ENCODE data around the gene NKAIN4. TPM values are rescaled to one million over a fixed set of nuclear protein-coding genes. Genes with fewer than 3 reads are reported as not detected.

Gene NKAIN4
- polyA plus RNA-seq, 1 donor (not counting 4 experiments of a cell fraction or from before 2014, with no cell fraction given), result not detected

DNA sequence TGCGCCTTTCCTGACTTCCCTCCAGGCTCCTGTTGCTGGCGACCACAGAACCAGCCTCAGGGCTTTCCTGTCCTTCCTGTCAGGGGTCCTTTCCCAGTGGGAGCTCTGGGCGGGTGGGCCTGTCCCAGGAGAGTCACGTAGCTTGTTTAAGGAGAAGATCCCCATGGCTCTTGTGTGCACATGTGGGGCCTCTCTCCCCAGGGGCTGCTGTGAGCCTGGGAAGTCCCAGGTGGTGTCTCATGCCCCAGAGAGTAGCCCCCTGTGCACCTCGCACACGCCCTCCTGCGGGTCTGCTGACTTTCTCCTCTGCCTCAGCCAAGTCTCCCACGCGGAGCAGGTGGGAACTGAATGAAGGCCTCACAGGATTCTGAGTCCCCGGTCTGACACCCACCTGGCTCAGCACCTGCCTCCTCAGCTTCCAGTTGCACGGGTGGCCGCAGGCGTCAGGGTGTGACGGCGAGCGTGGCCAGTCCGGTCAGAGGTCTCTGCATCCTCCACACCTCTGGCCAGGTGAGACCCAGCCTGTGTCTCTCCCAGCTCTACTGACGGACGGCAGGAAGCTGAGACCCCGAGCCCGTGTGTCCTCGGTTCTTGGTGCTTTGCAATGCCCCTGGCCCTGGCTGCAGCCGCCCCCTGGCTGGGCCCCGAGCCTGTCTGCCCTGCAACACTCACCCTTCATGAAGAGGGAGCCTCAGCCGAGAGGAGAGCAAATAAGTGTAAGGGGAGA, 5.6 kb upstream of the NKAIN4 start:
- no peaks in the 10 kb centered on the region for H4K20me1 ChIP-seq (ENCODE audit: control insufficient read depth, extremely low read depth, insufficient read depth, low read length)
- no peaks in the 10 kb centered on the region for H3K79me2 ChIP-seq (ENCODE audit: control insufficient read depth, insufficient read depth, low read length)
- no peaks in the 10 kb centered on the region for H3K9me3 ChIP-seq (ENCODE audit: control insufficient read depth, low read depth, low read length)
- no peak for FAIRE-seq
- no peak overlapping the region for H3K4me2 ChIP-seq (ENCODE audit: control insufficient read depth, extremely low read depth, insufficient read depth, low read depth, low read length)
- H2AFZ ChIP-seq (ENCODE audit: control insufficient read depth, low read length), result no peak overlapping the region
- DNase-seq (ENCODE audit: low read depth, low spot score), result no peak
- no peak overlapping the region for H3K9ac ChIP-seq (ENCODE audit: control insufficient read depth, extremely low read depth, insufficient read depth, low read length)
- H3K27me3 ChIP-seq (ENCODE audit: control insufficient read depth, extremely low read depth, insufficient read depth, low read length), result peaks cover 28% of the 10 kb centered on the region
- H3K4me3 ChIP-seq (ENCODE audit: control insufficient read depth in 2 of 3, extremely low read depth in 1 of 3, insufficient read depth in 2 of 3, low read depth in 1 of 3, low read length in 3 of 3), result no peak overlapping the region
- H3K4me1 ChIP-seq (ENCODE audit: control insufficient read depth, extremely low read depth, insufficient read depth, low read length), result peaks cover 17% of the 10 kb centered on the region
- dilution Hi-C loops (cut with MboI; ENCODE audit: extremely low pct_ligation_motif_present, low sequenced_read_pairs), result no loop called here
- no peaks in the 10 kb centered on the region for H3K36me3 ChIP-seq (ENCODE audit: control insufficient read depth in 2 of 2, extremely low read depth in 1 of 2, insufficient read depth in 2 of 2, low read length in 2 of 2)
- no peaks in the 10 kb centered on the region for H3K9me1 ChIP-seq (ENCODE audit: control insufficient read depth, extremely low read depth, insufficient read depth, low read length)
- TF ChIP-seq, protein P1, sequence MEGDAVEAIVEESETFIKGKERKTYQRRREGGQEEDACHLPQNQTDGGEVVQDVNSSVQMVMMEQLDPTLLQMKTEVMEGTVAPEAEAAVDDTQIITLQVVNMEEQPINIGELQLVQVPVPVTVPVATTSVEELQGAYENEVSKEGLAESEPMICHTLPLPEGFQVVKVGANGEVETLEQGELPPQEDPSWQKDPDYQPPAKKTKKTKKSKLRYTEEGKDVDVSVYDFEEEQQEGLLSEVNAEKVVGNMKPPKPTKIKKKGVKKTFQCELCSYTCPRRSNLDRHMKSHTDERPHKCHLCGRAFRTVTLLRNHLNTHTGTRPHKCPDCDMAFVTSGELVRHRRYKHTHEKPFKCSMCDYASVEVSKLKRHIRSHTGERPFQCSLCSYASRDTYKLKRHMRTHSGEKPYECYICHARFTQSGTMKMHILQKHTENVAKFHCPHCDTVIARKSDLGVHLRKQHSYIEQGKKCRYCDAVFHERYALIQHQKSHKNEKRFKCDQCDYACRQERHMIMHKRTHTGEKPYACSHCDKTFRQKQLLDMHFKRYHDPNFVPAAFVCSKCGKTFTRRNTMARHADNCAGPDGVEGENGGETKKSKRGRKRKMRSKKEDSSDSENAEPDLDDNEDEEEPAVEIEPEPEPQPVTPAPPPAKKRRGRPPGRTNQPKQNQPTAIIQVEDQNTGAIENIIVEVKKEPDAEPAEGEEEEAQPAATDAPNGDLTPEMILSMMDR (optimal IDR thresholded peaks at IDR 0.05 in 1 of 3, IDR thresholded peaks at IDR 0.05 in 1 of 3, conservative IDR thresholded peaks at IDR 0.05 in 1 of 3; ENCODE audit: extremely low read depth in 1 of 3, insufficient read depth in 2 of 3, low read length in 3 of 3), result no peak
- no peak overlapping the region for H3K27ac ChIP-seq (ENCODE audit: control insufficient read depth, insufficient read depth, low read length)

DNA sequence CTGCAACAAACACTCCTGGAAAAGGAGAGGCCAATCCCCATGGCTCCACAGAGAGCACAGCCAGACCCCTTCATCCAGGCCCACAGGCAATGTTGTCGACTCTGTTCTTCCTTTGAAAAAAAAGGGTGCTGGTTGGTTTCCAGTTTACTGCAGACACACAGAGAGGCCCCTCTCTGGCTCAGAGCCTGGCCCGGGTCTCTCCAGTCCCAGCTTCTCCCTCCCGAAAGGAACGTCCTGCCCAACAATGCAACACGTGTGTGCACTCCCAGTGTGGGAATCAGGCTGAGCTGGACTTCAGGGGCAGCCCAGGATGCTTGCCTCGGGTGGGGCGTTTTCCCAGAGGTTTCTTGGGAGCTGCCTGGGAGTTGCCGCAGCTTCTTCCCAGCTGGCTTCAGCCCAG, 4.5 kb upstream of the NKAIN4 start:
- dilution Hi-C loops (cut with MboI; ENCODE audit: extremely low pct_ligation_motif_present, low sequenced_read_pairs), result no loop called here
- DNase-seq (ENCODE audit: low read depth, low spot score) (no peak), FAIRE-seq (no peak)
- H3K4me2 ChIP-seq (ENCODE audit: control insufficient read depth, extremely low read depth, insufficient read depth, low read depth, low read length), result no peak overlapping the region
- no peaks in the 10 kb centered on the region for H3K9me1 ChIP-seq (ENCODE audit: control insufficient read depth, extremely low read depth, insufficient read depth, low read length)
- no peak for TF ChIP-seq EZH2 (IDR thresholded peaks at IDR 0.05; ENCODE audit: low read length)
- TF ChIP-seq, protein P1 (optimal IDR thresholded peaks at IDR 0.05 in 1 of 3, IDR thresholded peaks at IDR 0.05 in 1 of 3, conservative IDR thresholded peaks at IDR 0.05 in 1 of 3; ENCODE audit: extremely low read depth in 1 of 3, insufficient read depth in 2 of 3, low read length in 3 of 3), result no peak
- no peaks in the 10 kb centered on the region for H3K9me3 ChIP-seq (ENCODE audit: control insufficient read depth, low read depth, low read length)
- H3K4me3 ChIP-seq (ENCODE audit: control insufficient read depth in 2 of 3, extremely low read depth in 1 of 3, insufficient read depth in 2 of 3, low read depth in 1 of 3, low read length in 3 of 3), result no peak overlapping the region
- no peaks in the 10 kb centered on the region for H4K20me1 ChIP-seq (ENCODE audit: control insufficient read depth, extremely low read depth, insufficient read depth, low read length)
- H3K27ac ChIP-seq (ENCODE audit: control insufficient read depth, insufficient read depth, low read length), result no peak overlapping the region
- no peak overlapping the region for H3K9ac ChIP-seq (ENCODE audit: control insufficient read depth, extremely low read depth, insufficient read depth, low read length)
- no peaks in the 10 kb centered on the region for H3K36me3 ChIP-seq (ENCODE audit: control insufficient read depth in 2 of 2, extremely low read depth in 1 of 2, insufficient read depth in 2 of 2, low read length in 2 of 2)
- H3K4me1 ChIP-seq (ENCODE audit: control insufficient read depth, extremely low read depth, insufficient read depth, low read length), result peaks cover 17% of the 10 kb centered on the region
- H3K79me2 ChIP-seq (ENCODE audit: control insufficient read depth, insufficient read depth, low read length), result no peaks in the 10 kb centered on the region
- H3K27me3 ChIP-seq (ENCODE audit: control insufficient read depth, extremely low read depth, insufficient read depth, low read length), result peaks cover 31% of the 10 kb centered on the region
- H2AFZ ChIP-seq (ENCODE audit: control insufficient read depth, low read length), result no peak overlapping the region

All from keratinocyte (primary cell).